Stimulated activated CD4-positive, alpha-beta T cell treated with anti-CD3 and anti-CD28 coated beads, Interleukin-4, amount 100 ng/mL, for 4 hours (primary cell): ENCODE data around the gene MMAA.
"Not testable (repeated sequence)": the region's sequence is repeated elsewhere in the genome, so short reads cannot be mapped to it uniquely, and the experiment has no call there.

Experiments used
- DNase-seq, 2 experiments: peaks; one replicate each; pipeline ENCODE4 v3.0.0-alpha.2; 2020

MMAA gene

DNA sequence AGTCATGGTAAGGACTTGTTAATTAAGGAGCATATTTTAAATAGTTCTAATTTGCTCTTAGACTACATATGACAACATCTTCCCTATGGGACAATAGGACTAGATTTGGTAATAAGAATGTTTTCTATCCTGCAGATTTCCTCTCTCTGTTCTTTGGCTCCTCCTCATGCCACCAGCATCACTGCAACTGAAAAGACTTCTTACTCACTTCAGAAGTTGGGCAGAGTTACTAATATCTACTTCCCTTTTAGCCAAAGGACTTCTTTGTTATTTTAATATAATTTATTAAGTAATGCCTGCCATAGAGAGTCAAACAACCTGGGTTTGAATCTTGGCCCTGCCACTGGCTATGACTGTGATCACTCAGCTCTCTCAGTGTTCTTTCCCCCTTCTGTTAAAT lies 16.4 kb downstream of the MMAA start:
- no peak for DNase-seq

DNA sequence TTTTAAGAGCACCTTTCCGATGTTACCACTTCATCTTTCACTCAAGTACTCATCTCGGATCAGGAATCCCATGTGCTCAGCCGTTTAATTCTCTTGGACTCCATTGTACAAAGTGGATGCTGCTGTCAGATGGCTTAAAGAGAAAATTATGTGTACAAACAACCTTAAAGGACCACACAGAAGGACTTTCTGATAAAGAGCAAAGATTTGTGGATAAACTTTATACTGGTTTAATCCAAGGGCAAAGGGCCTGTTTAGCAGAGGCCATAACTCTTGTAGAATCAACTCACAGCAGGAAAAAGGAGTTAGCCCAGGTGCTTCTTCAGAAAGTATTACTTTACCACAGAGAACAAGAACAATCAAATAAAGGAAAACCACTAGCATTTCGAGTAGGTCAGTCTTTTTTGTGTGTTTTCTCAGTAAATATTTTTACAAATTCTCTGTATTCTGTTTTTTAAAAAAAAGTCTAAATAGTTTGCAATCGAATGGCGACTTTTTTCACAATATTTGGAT lies 20.1 kb downstream of the MMAA start:
- DNase-seq = no peak

DNA sequence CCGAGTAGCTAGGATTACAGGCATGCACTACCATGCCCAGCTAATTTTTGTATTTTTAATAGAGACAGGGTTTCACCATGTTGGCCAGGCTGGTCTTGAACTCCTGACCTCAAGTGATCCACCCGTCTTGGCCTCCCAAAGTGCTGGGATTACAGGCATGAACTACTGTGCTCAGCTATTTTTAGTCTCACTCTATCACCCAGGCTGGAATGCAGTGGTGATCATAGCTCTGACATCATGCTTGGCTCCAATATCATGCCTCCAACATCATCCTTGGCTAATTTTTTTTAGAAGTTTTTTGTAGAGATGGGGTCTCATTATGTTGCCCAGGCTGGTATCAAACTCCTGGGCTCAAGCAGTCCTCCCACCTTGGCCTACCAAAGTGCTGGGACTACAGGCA lies 21.1 kb downstream of the MMAA start:
- DNase-seq = not testable (repeated sequence)

DNA sequence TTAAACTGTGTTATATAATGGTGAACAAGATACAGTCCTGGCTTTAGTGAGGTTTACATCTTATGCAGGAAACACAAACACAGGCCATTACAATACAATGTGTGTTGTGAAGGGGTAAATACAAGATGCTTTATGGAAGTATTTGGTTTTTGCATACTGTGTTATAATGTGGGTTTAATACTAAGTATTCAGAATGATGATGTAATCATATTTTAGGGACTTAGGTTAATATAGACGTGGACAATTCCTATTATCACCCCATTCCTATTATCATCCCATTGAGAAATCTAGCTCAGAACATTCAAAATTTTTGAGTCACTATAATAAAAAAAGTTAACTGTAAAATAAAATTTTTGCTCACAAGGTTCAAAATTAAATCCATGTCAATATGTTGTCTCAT lies 24.1 kb downstream of the MMAA start:
- no peak for DNase-seq

DNA sequence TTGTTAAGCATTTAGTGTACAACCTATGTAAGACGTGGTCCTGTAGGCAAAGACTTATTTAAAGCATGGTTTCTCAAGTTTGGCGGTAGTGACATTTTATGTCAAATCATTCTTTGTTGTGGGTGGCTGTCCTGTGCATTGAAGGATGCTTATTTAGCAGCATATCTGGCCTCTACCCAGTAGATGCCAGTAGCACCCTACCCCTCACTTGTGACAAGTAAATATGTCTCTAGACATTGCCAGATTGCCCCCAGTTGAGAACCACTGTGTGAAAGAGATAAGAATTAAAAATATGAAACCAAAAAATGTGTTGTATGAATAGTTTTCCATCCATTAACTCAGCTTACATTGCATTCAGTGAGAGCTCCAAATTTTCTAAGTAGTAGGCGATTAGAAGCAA lies 25.5 kb downstream of the MMAA start:
- no peak for DNase-seq

DNA sequence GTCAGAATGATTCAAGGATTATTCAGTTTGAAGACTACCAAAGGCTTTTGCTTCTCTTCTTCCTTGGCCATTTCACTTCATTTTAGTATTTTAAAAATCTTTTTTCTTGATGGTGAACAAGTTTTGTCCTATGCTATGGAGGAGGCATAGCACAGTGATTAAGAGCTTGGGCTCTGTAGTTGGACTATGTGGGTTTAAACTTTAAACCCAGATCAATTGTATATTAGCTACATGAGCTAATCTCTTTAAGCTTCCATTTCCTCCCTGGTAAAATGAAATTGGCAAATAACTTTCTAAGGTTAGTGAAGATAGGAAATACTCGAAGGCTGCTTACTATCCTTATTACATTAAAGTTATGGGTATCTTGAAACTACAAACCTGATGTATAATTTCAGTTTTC lies 37.0 kb downstream of the MMAA start:
- no peak for DNase-seq

DNA sequence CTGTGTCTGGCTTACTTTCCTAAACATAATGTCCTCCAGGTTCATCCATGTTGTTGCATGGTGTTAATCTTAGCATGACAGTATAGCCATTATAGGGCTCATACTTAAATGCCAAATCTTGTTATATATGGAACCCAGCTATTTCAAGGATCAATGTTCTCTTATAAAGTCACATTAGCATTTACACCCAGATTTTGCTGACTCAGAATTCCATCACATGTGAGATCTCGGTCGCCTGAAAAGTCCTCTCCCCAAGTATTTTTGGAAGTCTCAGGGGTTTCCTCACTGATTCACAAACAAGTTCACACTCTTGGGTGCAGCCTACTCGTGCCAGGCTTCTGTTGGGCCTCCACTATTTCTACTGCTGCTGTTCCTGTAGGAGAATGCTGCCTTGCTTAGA lies 40.9 kb downstream of the MMAA start:
- no peak for DNase-seq

DNA sequence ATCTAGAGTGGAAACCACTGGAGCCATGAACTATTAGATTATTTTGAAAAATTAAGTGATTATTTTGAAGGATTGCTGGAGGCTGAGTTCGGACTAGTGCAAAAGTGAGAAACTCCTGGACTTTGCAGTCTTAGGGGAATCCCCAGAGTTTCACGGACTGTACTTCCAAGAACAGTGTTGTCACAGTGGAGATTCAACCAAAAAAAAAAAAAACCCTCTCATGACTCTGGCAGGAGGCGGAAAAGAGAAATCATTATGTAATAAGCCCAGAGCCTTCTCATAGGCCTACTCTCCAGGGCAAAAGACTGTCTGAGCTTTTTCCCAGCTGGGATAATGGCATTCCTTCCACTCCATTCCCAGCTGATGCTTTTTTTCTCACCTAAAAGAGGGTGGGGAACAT lies 44.0 kb downstream of the MMAA start:
- DNase-seq = no peak

DNA sequence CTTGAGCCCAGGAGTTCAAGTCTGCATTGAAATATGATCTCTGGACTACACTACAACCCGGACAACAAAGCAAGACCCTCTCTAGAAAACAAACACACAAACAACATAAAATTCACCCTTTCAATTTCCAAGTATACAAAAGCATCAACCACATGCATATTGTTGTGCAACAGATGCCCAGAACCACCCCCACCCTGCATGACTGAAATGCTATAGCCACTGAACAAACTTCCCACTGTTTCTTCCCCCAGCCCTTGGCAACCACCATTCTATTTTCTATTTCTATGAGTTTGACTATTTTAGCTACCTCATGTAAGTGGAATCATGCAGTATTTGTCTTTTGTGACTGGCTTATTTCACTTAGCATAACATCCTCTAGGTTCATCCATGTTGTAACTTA lies 46.6 kb downstream of the MMAA start:
- DNase-seq = no peak

DNA sequence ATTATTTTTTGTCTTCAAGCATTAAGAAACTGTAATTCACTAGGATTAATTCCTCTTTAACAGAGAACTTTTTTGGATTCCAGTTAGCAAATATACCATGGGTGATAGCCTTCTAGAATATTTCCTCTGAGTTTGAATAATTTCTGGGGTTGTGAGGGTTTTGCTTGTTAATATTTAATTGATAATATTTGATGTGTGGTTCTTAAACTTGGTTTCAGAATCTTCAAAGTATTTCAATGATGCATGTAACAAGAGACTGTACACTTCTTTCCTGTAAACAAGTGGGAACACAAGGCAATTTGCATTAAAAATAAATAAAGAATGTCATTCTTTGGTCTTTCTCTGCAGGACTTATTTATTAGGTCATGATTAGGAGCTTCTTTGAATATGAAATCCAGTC lies 51.2 kb downstream of the MMAA start:
- no peak for DNase-seq

DNA sequence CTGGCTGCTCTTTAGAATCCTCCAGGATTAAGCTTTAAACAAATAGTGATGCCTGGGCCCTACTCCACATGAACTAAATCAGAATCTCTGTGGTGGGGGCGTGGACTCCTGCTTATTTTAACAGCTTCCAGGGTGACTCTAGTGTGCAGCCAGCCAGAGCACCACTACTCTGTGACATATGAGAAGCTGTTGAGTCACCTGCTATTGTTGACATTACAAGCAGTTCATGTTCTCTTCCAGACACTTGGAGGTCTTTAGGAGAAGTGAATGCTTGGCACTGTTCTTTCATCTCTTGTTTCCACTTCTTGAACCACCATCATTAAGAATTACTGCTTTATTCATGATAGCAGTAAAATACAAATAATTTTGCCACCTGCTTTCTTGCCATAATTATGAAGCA lies 60.3 kb downstream of the MMAA start:
- DNase-seq = no peak

DNA sequence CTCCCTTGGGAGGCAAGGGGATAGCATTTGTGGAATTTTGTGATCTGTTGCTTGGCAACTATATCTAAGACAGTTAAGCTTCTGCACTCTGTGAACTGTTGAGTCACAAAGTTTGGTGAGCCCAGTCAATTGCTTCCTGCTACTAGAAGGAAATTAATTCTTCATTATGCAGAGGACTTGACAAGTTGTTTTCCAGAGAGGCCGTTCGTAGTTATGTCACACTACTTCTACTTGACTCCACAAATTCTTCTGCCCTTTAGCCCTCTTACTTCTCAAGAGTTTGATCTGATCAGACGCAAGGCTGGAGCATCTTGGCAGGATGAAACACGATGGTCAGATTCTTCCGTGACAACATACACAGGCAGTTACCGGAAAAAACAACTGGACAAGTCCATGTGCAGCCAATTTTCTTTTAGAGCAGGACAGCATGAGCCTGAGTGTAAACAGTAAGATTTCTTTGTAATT lies 60.8 kb downstream of the MMAA start, which contains the start of gene C4orf51:
C4orf51 (plus strand) TSS at position 156 of the 465 bp plus-strand sequence; CDS start at position 214, 58 bp downstream.
- DNase-seq = no peak

DNA sequence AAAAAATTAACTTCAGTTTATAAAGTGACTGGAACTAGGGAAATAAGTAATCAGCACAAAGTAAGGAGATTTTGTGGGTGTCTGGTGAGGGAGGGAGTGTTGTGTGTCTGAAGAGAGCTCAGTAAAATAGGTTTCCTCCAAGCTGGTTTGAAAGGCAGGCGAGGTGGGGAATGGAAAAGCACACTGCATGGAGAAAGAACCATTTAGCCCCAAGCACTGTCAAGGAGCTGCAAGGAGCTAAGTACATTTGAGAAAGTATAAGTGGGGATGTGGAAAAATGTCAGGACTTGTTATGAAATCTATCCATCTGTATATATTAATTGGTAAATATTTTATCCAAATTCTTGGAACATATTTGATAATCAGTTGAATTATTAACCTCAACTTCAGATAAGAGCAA lies 61.7 kb downstream of the MMAA start:
- no peak for DNase-seq

DNA sequence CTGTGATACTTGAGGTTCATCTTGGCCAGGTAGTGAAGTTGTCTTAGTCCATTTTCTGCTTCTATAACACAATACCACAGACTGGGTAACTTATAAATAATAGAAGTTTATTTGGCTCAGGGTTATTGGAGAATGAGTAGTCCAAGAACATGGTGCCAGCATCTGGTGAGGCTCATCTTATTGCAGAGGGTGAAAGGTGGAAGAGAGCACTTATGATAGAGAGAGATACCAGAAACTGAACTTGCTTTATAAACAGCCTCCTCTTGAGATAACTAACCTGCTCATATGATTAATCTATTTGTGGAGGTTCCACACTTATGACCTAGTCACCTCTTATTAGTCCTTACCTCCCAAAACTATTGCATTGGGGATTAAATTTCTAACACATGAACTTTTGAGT lies 62.3 kb downstream of the MMAA start:
- DNase-seq = no peak

DNA sequence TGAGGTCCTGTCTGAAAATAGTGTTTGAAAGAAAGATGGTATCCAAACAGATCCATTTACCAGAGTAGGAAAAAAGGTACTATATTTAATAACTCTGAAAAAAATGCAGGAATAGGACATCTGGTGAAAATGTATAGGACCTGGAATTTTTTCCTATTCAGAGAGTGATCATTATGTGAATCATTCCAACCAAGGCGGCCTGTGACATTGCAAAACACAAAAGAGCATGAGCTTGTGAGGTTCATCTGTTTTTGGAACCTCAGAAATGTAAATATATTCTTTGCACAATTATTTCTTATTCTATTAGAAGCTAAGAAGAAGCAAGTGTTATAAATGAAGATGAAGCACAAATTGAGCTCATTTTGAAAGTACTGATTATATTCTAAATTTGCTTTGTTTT lies 62.8 kb downstream of the MMAA start:
- DNase-seq = no peak

DNA sequence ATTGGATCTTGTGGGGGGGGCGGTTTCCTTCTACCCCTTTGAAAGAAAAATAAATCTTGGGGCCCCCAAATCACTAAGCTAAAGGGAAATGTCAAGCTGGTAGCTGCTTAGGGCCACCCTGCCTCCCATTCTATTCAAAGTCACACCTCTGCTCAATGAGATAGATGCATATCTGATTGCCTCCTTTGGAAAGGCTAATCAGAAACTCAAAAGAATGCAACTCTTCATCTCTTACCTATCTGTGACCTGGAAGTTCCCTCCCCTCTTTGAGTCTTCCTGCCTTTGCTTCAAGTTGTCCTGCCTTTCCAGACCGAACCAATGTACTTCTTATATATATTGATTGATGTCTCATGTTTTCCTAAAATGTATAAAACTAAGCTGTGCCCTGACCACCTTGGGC lies 67.8 kb downstream of the MMAA start:
- DNase-seq = no peak

DNA sequence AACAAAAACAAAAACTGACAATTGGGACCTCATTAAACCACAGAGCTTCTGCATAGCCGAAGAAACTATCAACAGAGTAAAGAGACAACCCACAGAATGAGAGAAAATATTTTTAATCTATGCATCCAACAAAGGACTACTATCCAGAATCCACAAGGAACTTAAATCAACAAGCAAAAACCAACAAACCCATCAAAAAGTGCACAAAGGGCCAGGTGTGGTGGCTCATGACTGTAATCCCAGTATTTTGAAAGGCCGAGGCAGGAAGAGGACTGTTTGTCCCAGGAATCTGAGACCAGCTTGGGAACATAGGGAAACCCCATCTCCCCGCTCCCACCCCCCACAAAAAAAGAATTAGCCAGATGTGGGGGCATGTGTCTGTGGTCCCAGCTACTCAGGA lies 71.4 kb downstream of the MMAA start:
- DNase-seq = no peak

DNA sequence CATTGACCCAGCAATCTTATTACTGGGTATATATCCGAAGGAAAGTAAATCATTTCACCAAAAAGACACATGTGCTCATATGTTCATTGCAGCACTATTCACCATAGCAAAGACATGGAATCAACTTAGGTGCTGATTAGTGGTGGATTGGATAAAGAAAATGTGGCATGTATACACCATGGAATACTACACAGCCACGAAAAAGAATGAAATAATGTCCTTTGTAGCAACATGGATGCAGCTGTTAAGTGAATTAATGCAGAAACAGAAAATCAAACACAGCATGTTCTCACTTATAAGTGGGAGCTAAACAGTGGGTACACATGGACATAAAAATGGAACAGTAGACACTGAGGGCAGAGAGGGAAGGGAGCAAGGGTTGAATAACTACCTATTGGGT lies 72.2 kb downstream of the MMAA start:
- not testable (repeated sequence) for DNase-seq

DNA sequence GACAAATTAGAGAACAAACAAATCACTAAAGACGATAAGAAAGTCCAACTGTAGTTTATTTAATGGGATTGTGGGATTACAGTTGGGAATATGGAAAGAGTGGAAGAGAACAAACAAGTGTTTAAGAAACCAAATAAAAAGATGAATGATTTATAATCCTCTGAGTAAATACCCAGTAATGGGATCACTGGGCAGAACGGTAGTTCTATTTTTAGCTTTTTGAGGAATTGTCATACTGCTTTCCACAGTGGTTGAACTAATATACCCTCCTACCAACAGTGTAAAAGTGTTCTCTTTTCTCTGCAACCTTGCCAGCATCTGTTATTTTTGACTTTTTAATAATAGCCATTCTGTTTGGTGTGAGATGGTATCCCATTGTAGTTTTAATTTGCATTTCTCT lies 75.7 kb downstream of the MMAA start:
- DNase-seq = no peak

DNA sequence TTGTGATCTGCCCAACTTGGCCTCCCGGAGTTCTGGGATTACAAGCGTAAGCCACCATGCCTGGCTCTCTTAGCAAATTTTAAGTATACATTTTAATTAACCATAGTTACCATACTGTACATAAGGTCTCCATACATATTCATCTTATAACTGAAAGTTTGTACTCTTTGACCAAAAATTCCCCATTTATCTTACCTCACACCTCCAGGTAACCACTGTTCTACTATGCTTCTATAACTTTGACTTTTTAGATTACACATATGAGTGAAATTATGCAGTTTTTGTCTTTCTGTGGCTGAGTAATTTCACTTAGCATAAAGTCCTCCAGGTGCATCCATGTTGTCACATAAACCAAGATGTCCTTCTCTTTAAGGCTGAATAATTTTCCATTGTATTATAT lies 78.1 kb downstream of the MMAA start:
- DNase-seq = no peak

DNA sequence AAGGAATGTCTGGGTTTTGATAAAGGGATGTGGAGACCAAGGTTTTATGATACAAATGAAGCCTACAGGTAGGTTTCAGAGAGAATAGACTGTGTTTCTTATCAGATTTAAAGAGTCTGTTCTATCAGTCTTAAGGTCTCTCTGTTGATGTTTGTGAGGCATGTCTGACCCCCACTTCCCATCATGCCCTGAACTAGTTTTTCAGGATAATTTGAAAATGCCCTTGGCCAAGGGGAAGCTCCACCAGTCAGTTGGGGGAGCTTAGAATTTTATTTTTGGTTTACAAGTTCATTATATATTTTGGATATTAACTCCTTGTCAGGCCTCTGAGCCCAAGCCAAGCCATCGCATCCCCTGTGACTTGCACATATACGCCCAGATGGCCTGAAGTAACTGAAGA lies 79.3 kb downstream of the MMAA start:
- DNase-seq = no peak

DNA sequence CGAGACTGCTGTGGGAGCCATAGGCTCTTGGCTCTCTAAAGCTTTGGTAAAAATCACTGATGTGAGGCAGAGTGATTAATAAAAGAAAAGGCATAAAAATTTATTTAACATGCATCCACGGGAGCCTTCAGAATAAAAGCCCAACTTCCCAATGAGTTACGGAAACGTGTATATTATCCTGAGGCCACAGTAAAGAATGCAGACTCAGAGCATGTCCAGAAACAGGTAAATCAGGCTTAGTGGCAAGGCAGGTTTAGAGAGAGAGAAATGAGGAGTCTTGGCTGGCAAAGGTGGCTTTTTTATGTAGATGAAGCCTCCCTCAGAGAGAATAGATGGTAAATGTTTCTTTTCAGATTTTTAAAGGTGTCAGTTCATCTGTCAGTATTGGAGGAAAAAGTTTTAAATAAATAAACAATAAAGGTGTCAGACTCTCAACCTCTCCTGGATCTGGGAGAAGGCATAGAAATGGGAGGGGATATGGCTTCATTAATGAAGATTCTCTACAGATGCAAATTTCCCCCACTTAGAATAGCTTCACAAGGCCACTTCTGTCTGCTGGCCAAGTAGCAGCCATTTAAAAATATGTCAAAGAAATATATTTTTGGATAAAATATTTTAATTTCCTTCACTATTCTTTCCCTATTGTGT lies 84.8 kb downstream of the MMAA start:
- no peak for DNase-seq

DNA sequence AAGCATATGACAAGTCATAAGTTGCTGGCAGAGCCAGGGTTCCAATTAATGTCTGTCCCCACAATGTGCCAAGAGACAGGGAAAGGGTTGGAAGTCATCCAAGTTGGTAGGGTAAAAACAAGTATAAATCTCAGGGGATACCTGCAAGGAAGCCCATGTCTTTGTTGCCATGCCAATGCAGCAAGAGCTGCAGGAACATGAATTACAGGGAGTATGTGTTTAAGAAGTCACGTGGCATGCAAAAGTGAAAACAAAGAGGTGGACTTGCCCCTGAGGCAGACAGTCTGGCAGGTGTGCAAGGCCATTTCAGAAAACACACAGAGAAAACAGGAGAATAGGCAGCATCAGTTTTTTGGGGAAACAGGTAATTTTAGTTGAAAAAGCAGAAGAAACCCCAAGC lies 90.2 kb downstream of the MMAA start:
- DNase-seq = no peak
